Measurements from ENCODE around the gene CBX5. TPM values are rescaled to one million over a fixed set of nuclear protein-coding genes. Genes with fewer than 3 reads are reported as not detected.
A peak's percentile ranks its signal among the peaks of the same experiment; 100 is the strongest.

CBX5 gene
- total RNA-seq, 2 experiments from 2014 or later = 115 to 299 TPM

- peak overlapping the region; percentile 50 for H3K4me2 ChIP-seq (ENCODE audit: low read length)
- no peak overlapping the region for H3K4me3 ChIP-seq (ENCODE audit: low read depth, low read length, poor library complexity, severe bottlenecking)
- intact Hi-C loops (cut with micrococcal nuclease; ENCODE audit: unreplicated experiment) = loop anchor here (1.0 to 5.0 kb wide), 3 partner anchors 54 to 185 kb away; no protein-coding TSS in a partner anchor
- BruUV-seq (replicated peaks) = no TSS peak
- POLR2A ChIA-PET = interaction anchor here (0.6 to 3.8 kb wide), 6 partner anchors 9 to 1147 kb away, joined by 3 to 18 read pairs (median 4); partner anchors contain the start of genes HOXC4 and HOXC5
- H3K9me3 ChIP-seq (ENCODE audit: low read length) = no peaks in the 10 kb centered on the region
- H2AFZ ChIP-seq (ENCODE audit: low read length) = peak overlapping the region; percentile 76; the same call in 1 of the 2 replicates
- H3K4me1 ChIP-seq (ENCODE audit: insufficient read depth, low read length, poor library complexity, severe bottlenecking) = peaks cover 54% of the 10 kb centered on the region
- DNase-seq (ENCODE audit: low spot score) = peak; percentile 89
- TF ChIP-seq CTCF (conservative IDR thresholded peaks at IDR 0.05; ENCODE audit: low read length) (peak; percentile 82), EZH2phosphoT487 (IDR thresholded peaks at IDR 0.05; ENCODE audit: borderline replicate concordance, low read depth, low read length) (no peak)
- no peaks in the 10 kb centered on the region for H4K20me1 ChIP-seq (ENCODE audit: insufficient read depth, low read length)
- CTCF ChIA-PET (ENCODE audit: unreplicated experiment) = interaction anchor here (0.6 to 2.2 kb wide), 9 partner anchors 10 to 207 kb away, joined by 3 to 10 read pairs (median 3); partner anchors contain the start of genes HOXC10 and HOXC5
- H3K36me3 ChIP-seq (ENCODE audit: insufficient read depth, low read length) = no peaks in the 10 kb centered on the region
- H3K27ac ChIP-seq (ENCODE audit: low read depth, low read length, poor library complexity, severe bottlenecking) = no peak overlapping the region
- H3K79me2 ChIP-seq (ENCODE audit: insufficient read depth, low read depth, low read length) = peaks cover 8% of the 10 kb centered on the region; the same call in 1 of the 2 replicates
- H3K9me2 ChIP-seq (ENCODE audit: insufficient read depth, low read length) = no peaks in the 10 kb centered on the region
These were observed 88.3 kb downstream of the CBX5 start for GRCh38 chr12:54191550-54192022.

- intact Hi-C loops (cut with micrococcal nuclease; ENCODE audit: unreplicated experiment) = loop anchor here (1.0 to 5.0 kb wide), 3 partner anchors 54 to 185 kb away; no protein-coding TSS in a partner anchor
- BruUV-seq (replicated peaks) = no TSS peak
- Histone ChIP-seq H2AFZ (ENCODE audit: low read length) (peak overlapping the region; percentile 29; the same call in 1 of the 2 replicates), H3K4me2 (ENCODE audit: low read length) (peak overlapping the region; percentile 33; the same call in 1 of the 2 replicates), H4K20me1 (ENCODE audit: insufficient read depth, low read length) (no peaks in the 10 kb centered on the region), H3K27ac (ENCODE audit: low read depth, low read length, poor library complexity, severe bottlenecking) (no peak overlapping the region), H3K79me2 (ENCODE audit: insufficient read depth, low read depth, low read length) (peaks cover 8% of the 10 kb centered on the region; the same call in 1 of the 2 replicates), H3K9me3 (ENCODE audit: low read length) (no peaks in the 10 kb centered on the region), H3K4me3 (ENCODE audit: low read depth, low read length, poor library complexity, severe bottlenecking) (no peak overlapping the region), H3K36me3 (ENCODE audit: insufficient read depth, low read length) (no peaks in the 10 kb centered on the region), H3K4me1 (ENCODE audit: insufficient read depth, low read length, poor library complexity, severe bottlenecking) (peaks cover 49% of the 10 kb centered on the region), H3K9me2 (ENCODE audit: insufficient read depth, low read length) (no peaks in the 10 kb centered on the region)
- DNase-seq (ENCODE audit: low spot score) = no peak
- POLR2A ChIA-PET = interaction anchor here (0.9 to 3.8 kb wide), 3 partner anchors 10 to 168 kb away, joined by 4 to 18 read pairs (median 8); partner anchors contain the start of gene HOXC4
- CTCF ChIA-PET (ENCODE audit: unreplicated experiment) = interaction anchor here (0.8 to 2.2 kb wide), 7 partner anchors 10 to 206 kb away, joined by 3 to 10 read pairs (median 4); partner anchors contain the start of genes HOXC10 and HOXC5
- TF ChIP-seq CTCF (conservative IDR thresholded peaks at IDR 0.05; ENCODE audit: low read length) (no peak), EZH2phosphoT487 (IDR thresholded peaks at IDR 0.05; ENCODE audit: borderline replicate concordance, low read depth, low read length) (no peak)
These were observed 88.8 kb downstream of the CBX5 start for GRCh38 chr12:54191126-54191525.

- TF ChIP-seq CTCF (conservative IDR thresholded peaks at IDR 0.05; ENCODE audit: low read length) (no peak), EZH2phosphoT487 (IDR thresholded peaks at IDR 0.05; ENCODE audit: borderline replicate concordance, low read depth, low read length) (no peak)
- no peaks in the 10 kb centered on the region for H3K9me2 ChIP-seq (ENCODE audit: insufficient read depth, low read length)
- no peaks in the 10 kb centered on the region for H4K20me1 ChIP-seq (ENCODE audit: insufficient read depth, low read length)
- H3K4me3 ChIP-seq (ENCODE audit: low read depth, low read length, poor library complexity, severe bottlenecking) = peak overlapping the region; percentile 93
- H3K4me2 ChIP-seq (ENCODE audit: low read length) = peak overlapping the region; percentile 74
- H3K79me2 ChIP-seq (ENCODE audit: insufficient read depth, low read depth, low read length) = peaks cover 8% of the 10 kb centered on the region; the same call in 1 of the 2 replicates
- no peaks in the 10 kb centered on the region for H3K36me3 ChIP-seq (ENCODE audit: insufficient read depth, low read length)
- H3K4me1 ChIP-seq (ENCODE audit: insufficient read depth, low read length, poor library complexity, severe bottlenecking) = peaks cover 37% of the 10 kb centered on the region
- intact Hi-C loops (cut with micrococcal nuclease; ENCODE audit: unreplicated experiment) = no loop called here
- no peak overlapping the region for H3K27ac ChIP-seq (ENCODE audit: low read depth, low read length, poor library complexity, severe bottlenecking)
- ChIA-PET POLR2A (interaction anchor here (0.6 to 3.8 kb wide), 9 partner anchors 9 to 171 kb away, joined by 3 to 18 read pairs (median 5); partner anchors contain the start of gene HOXC4), CTCF (ENCODE audit: unreplicated experiment) (interaction anchor here (1.1 to 2.2 kb wide), 3 partner anchors 17 to 172 kb away, joined by 3 to 9 read pairs (median 8); no protein-coding TSS in a partner anchor)
- no TSS peak for BruUV-seq (replicated peaks)
- H3K9me3 ChIP-seq (ENCODE audit: low read length) = no peaks in the 10 kb centered on the region
- peak overlapping the region; percentile 92; the same call in 1 of the 2 replicates for H2AFZ ChIP-seq (ENCODE audit: low read length)
- DNase-seq (ENCODE audit: low spot score) = no peak
These were observed 90.8 kb downstream of the CBX5 start for GRCh38 chr12:54189198-54189539.
